HG03521 (cell line): ENCODE data around the gene MYO5A.
A peak's percentile ranks its signal among the peaks of the same experiment; 100 is the strongest.
"Not testable (repeated sequence)": the region's sequence is repeated elsewhere in the genome, so short reads cannot be mapped to it uniquely, and the experiment has no call there.

Experiments
- ATAC-seq: cut with Tn5 transposase; IDR thresholded peaks from one replicate; pipeline ENCODE4 v1.9.1; 2021; ENCODE audit warnings: mild to moderate bottlenecking, moderate library complexity; ENCODE audit not compliant: unreplicated experiment

The MYO5A gene

DNA sequence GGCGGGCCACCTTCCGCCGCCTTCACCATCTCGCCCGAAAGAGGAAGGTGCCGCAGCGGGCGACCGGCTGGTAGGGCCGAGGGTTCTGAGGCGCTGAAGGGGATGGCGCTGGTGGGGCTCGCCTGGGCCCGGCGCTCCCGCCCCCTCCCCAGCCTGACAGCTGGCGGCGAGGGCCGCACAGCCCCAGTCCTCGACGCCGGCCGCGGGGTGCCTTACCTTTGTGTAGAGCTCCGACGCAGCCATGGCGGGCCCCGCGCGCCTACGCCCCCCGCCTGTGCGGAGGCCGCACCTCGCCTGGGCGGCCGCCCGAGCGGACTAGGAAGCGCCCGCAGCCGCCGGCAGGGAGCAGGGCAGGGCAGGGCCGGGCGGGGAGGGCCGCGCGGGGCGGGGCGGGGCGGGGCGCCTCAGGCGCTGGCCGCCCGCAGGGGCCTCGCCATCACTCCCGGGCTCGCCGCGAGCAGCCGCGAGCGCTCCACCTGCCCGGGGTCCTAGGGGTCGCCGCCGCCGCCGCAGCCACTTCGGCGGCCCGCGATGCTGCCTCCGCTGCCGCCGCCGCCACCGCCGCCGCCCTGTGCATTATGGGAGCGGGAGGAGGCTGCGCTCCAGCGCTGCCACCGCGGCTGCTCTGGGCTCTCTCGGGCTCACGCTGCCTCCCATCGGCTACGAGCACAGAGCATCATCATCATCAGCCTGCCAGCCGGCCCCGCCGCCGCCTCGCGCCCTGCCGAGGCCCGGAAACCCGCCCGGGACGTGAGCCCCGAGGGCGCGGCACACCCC lies at the start of gene MYO5A:
Gene MYO5A (minus strand): TSS at position 317 of the 777 bp plus-strand sequence. CDS start 74 bp downstream, at position 243.
- ATAC-seq = peak; percentile 74

DNA sequence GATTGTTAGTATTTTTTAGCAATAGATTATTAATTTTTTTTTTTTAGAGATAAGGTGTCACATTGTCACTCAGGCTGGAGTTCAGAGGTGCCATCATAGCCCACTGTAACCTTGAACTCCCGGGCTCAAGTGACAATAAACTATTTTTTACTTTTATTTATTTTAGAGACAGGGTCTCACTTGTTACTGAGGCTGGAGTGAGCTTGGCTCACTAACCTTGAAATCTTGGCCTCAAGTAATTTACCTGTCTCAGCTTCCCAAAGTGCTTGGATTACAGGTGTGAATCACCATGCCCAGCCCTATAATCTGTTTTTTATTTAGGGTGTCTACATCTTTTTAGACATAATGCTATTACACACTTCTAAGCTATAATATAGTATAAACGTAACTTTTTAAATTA lies 48.0 kb upstream of the MYO5A start:
- no peak for ATAC-seq

DNA sequence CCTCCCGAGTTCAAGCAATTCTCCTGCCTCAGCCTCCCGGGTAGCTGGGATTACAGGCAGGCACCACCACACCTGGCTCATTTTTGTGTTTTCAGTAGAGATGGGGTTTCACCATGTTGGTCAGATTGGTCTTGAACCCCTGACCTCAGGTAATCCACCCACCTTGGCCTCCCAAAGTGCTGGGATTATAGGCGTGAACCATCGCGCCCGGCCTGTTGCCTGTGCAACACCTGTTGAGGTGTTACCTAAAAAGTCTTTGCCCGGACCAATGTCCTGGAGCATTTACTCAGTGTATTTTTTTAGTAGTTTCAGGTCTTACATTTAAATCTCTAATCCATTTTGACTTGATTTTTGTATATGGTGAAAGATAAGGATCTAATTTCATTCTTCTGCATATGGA lies 46.9 kb upstream of the MYO5A start:
- not testable (repeated sequence) for ATAC-seq

DNA sequence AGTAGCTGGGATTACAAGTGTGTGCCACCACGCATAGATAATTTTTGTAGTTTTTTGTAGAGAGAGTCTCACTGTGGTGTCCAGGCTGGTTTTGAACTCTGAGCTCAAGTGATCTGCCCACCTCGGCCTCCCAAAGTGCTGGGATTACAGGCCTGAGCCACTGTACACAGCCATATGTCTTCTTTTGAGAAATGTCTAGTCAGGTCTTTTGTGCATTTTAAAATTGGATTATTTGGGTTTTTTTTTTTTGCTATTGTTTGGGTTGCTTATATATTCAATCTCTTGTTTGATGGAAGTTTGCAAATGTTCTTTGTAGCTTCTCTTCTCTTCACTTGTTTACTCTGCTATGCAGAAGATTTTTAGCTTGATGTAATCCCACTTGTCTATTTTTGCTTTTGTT lies 46.4 kb upstream of the MYO5A start:
- ATAC-seq = no peak

DNA sequence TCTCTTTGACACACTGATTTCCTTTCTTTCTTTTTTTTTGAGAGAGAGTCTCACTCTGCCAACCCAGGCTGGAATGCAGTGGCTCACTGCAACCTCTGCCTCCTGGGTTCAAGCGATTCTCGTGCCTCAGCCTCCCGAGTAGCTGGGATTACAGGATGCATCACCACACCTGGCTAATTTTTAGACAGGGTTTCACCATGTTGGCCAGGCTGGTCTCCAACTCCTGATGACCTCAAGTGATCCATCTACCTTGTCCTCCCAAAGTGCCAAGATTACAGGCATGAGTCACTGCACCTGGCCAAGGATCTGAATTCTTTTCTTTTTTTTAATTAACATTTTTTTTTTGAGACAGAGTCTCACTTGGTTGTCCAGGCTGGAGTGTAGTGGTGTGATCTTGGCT lies 45.9 kb upstream of the MYO5A start:
- ATAC-seq = not testable (repeated sequence)

DNA sequence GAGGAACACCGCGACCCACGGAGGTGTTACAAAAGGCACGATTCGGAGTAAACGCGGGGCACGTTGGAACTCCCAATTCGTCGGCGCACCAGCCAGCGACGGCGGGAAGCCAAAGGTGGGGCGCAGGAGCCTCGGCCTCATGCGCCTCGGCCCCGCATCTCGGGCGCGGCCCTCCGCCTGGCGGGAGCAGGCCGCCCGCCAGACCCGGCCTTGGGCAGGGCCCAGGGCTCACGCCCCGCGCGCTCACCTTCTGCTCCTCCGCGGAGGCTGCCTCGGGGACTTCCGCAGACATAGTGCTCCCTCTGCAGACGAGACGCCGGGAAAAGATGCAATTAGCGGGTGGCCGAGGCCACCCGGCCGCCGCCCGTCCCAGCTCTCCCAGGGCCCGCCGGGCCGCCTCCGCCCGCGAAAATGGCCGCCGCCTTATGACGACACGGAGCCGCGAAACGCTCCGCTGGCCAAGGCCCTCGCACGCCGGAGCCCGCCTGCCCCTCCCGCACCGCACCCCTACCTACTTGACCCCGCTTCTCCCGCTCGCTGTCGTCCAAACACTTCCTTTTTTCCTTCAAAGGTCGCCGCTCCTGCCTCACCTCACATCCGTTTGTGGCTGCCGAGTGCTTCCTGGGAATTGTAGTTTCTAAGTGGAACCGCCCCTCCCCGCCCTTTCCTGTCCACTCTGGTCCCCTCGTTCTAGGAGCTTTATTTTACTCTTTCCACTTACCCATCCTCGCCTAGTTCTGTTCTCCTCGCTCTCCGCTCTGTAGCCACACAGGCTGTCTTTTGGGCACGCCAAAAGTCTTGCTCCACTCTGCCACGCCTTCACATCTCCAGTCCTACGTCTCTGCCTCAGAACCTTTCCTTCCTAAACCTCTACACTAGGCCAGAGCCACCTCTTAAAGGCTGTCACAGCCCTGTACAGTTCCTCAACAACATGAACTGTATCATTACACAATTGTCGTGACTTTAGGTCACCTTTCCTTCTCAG lies 40.2 kb upstream of the MYO5A start, which contains the start of gene ARPP19:
Gene ARPP19 (minus strand): TSS at position 430 of the 985 bp plus-strand sequence. CDS start 138 bp downstream, at position 292.
- peak; percentile 77 for ATAC-seq

DNA sequence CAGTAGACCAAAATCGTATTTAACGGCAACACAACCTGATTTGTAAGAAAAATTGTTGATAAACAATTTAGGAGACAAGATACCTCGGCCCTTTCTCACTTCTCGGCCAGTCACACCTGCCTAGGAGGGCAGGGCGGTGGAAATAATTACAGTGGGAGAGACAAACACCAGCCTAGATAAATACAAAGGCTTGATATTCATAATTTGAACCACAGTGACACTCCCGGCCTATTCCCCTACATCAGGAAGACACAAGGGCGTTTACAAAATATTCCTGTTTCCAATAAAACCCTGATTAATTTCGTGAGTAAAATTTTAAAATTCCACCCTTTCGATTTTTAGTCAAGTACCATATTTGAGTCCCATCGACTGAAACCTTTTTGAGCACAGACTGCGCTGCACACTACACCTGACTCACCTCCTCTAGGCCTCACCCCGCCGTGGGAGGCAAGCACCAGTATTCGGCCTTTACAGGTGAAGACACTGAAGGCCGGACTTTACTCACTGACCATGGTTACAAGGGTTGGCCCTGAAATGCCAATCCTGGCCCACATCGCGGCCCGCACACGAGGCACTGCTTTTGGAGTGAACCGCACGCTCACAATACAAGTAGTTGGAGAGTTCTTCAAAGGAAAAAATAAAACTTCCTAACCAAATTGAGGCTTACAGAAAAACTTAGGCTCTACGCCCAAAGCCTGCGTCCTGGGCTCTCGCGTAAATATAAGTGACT lies 39.4 kb upstream of the MYO5A start:
- no peak for ATAC-seq

DNA sequence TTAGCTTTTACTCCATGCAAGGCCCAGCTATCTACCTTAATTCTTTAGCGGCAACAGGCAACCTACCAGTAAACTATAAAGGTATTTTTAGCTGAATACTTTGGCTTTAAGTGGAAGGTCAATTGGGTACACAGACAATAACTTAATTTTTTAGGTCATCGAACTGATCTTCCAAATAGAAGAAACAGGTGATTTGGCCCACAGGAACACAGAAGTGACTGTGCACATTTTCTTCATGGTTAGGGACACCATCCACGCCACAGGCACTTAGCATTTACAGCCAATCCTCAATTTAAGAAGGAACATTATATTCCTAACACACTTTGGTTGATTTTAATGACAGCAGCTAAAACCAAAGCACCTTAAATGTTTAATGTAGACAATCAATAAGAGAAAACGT lies 38.2 kb upstream of the MYO5A start:
- ATAC-seq = no peak

DNA sequence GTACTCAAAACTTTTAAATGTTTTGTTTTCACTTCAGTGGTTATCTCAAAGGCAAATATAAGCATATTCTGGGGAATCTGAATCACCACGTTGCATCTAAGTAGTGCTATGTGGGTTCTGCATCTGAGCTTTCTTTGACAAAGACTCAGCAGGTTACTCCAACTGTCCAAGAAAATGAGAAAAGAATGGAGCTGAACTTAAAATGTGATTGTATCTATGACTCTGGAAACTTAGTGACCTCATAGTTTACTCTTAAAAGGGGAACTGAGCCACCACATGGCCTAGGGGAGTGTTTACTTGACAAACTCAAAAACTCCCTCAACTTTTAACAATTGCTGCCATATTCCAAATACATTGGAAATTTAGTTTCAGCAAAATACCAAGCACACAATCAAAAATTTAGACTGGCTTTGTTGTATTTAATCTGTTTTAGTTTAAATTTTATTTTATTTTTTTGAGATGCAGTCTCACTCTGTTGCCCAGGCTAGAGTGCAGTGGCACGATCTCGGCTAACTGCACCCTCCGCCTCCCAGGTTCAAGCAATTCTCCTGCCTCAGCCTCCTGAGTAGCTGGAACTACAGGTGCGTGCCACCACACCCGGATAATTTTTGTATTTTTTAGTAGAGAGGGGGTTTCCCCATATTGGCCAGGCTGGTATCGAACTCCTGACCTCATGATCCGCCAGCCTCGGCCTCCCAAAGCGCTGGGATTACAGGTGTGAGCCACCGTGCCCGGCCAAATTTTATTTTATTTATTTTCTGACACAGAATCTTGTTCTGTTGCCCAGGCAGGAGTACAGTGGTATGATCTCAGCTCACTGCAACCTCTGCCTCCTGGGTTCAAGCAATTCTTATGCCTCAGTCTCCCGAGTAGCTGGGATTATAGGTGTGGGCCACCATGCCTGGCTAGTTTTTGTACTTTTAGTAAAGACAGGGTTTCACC lies 37.0 kb upstream of the MYO5A start:
- ATAC-seq = peak; percentile 39

DNA sequence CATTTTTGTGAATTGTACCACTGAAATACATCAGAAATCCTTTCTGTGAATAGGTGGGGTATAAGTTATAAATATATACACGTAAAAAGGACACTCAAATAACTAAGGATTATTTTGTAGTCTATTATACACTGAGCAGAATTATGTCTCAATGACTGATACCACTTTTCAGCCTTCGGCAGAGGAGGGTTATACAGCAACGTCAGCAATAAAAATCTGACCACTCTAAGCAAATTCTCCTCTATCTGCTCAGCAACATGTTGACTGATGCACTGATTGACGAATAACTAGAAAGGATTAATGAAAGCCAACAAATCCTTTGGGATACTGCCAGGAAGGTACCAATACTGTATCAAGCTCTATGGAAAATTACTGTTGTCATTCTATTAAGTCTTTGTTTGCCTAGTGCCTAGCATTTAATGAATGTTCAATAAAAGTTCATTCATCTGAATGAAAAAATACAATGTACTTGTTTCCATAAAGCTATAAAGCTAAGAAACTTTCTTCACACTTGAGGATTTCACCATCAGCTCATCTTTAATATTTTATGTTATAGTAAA lies 34.9 kb upstream of the MYO5A start:
- ATAC-seq = no peak

DNA sequence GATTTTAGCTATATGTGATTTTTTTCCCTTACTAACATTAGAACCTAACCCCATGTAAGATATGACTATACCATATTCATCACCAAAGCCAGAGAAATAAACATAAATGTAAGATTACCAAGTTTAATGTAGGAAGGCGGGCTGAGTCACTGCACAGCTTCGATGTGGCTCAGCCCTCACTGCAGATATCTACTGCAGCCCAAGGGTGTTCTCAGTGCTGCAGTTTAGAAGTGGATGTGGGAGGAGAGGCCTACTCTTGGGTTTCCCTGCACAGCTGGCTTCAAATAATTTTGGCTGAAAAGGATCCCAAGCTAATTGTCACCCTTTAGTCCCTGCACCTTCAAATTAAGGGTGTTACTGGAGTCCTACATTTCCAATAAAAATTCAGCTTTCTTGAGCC lies 30.9 kb upstream of the MYO5A start:
- ATAC-seq = no peak

DNA sequence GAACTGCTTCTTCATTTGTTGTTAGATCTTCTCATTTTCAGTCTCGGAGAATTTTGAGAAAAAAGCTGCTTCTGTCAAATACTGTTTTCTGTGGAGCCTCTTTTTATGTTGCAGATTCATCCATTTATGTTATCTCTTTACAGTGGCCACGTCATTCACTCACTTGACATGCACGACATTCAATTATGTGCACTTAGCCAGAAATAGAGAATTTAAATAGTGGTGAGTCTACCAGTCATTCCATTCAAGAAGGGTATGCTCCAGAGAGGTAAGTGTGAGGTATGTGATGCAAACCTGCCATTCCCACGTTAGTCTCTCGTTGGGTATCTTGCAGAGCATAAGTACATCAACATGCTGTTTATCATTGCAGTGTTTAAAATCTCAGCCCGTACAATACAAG lies 30.3 kb upstream of the MYO5A start:
- no peak for ATAC-seq

DNA sequence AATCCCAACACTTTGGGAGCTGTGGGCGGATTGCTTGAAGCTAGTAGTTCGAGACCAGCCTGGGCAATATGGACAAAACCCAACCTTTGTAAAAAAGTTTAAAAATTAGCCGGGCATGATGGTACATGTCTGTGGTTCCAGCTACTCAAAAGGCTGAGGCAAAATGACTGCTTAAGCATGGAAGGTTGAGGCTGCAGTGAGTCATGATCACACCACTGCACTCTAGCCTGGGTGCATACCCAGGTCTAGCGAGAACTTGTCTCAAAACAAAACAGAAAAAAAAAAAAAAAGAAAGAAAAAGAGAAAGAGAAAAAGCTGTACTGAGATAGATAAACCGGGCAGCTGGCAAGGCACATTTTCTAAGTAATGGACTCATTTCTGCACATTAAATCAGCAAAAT lies 29.5 kb upstream of the MYO5A start:
- peak; percentile 78 for ATAC-seq

DNA sequence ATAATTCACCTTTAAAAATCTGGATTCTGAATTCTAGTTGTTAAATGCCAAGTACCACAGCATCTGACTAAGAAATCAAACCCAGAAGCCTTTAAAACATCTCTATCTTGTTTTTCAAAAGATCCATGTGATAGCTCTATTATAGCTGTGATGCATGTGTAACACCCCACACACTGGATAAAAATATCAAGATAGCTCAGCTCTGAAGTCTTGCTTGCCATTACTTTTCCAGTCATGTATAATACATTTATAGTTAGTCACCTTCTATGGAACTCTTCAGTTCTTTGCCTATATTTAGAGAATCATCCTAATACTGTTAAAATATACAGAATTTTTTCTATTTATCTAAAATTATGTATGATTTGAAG lies 28.6 kb upstream of the MYO5A start:
- ATAC-seq = no peak

DNA sequence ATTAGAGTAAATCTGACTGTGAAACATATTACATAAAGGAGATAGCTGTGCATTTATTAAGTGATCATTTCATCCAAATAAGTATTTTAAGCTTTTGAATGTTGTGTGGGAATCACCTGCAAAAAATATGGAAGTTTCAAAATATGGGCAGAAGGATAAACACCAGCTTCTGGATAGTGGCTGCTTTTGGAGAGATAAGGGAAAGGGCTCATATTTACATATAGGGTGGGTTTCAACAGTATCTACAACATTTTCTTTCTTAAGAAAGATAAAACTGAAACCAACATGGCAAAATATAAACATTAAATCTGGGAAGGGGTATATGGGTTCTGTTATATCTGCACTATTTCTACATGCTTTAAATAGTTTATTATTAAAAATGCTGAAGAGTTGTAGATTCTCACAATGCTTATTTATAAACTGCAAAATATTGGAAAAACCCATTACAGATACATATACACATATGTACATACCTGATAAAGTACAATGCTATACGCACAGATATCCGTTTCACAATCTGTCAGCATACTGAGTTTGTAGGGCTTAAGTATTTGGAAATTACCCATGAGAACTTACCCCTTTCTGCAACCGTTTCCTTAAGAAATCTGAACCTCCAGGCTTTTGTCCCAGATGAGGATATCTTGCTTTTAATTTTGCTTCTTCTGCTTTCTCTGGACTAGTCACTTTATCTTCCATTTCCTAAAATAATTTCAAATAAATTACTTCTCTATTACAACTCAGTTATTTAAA lies 28.0 kb upstream of the MYO5A start:
- no peak for ATAC-seq

DNA sequence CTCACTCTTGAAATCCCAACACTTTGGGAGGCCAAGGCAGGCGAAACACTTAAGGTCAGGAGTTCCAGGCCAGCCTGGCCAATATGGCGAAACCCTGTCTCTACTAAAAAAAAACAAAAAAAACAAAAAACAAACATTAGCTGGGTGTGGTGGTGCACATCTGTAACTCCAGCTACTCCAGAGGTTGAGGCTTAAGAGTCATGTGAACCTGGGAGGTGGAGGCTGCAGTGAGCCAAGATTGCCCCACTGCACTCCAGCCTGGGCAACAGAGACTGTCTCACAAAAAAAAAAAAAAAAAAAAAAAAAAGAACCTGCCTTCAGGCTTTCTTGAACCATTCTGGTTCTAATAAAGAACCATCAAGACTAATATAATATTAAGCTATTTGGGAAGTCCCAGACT lies 23.6 kb upstream of the MYO5A start:
- no peak for ATAC-seq

DNA sequence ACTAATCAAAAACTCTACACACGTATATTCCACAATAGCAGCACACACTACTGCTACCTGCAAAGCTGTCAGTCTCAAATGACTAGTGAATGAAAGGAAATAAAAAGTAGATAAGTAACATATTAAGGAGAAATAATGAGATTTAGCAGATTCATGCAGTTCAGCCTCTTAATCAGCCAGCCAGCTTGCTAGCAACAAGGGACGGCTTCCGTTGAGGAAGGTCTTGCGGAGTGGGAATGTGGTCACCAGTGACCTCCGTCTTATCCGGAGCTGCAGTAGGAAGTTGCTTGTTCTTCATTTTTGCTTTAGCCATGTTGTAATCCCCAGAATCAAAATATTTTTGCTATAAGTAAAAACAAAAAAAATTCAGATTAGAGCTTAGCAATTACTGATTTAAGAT lies 23.1 kb upstream of the MYO5A start:
- ATAC-seq = no peak

DNA sequence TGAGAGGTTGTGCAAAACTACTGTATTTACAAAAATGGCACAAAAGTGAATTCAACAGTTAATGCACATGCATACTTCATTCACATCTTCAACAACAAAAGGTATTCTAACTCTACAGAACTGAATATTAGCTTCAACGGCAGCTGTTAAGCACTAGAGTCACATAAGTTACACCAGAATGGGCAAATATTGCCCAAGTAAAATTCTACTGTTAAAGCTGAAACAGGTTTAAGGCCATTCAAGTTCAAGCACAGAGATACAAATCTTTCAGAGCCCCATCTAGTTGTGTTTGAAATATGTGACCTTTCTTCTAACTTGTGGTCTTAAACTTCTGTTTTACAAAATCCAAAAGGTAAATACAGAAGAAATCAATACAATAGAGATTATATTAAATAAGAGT lies 22.5 kb upstream of the MYO5A start:
- ATAC-seq = not testable (repeated sequence)
